HepG2 (cell line): ENCODE measurements around the gene LMOD3. TPM values are rescaled to one million over a fixed set of nuclear protein-coding genes. Genes with fewer than 3 reads are reported as not detected.

Source experiments
- ATAC-seq: fragments of 200-7000 bp; cut with Tn5 transposase; 3 replicates; pipeline ENCODE4 v1.9.1; 2020; ENCODE audit warnings: mild to moderate bottlenecking, moderate library complexity
- BruUV-seq: library from RNA; stranded (reverse); fragments of 400-500 nt; replicated peaks from 2 replicates; lab custom pipeline; 2021; lab: Mats Ljungman, UMichigan
- CTCF ChIA-PET: fragments of 300-600 bp; formaldehyde crosslinking; extraction: SDS; loops from one replicate; lab custom pipeline; 2021; ENCODE audit warnings: low total read pairs, inconsistent platforms, low intra/inter-chr PET ratio; lab: Yijun Ruan, JAX
- POLR2A ChIA-PET: fragments of 350-600 bp; sonication (Branson Sonifier 250); formaldehyde crosslinking; loops from one replicate; lab custom pipeline; 2020; ENCODE audit warnings: antibody characterized with exemption, inconsistent platforms; lab: Yijun Ruan, JAX
- DNase-seq: peaks from one replicate; pipeline ENCODE4 v3.0.0-alpha.2; 2015; ENCODE audit warnings: low spot score
- FAIRE-seq: peaks from 3 replicates; lab custom pipeline; 2011; peaks lifted over from hg19 to GRCh38; lab: Jason Lieb, UNC
- H2AFZ ChIP-seq: one replicate; pipeline ENCODE4 v1.6.1; 2011; ENCODE audit warnings: low read length, inconsistent platforms
- H3K27ac ChIP-seq: fragments of 300-600 bp; 3 replicates; pipeline ENCODE4 v1.8.0; 2011; ENCODE audit warnings: mixed run types, mild to moderate bottlenecking, mixed read lengths, low read length, inconsistent platforms; ENCODE audit not compliant: insufficient read depth; ENCODE audit errors: extremely low read length
- H3K27me3 ChIP-seq, 2 experiments: fragments of 200-600 bp in 1 of 2; 2 replicates in 1 of 2; 3 replicates in 1 of 2; pipeline versions ENCODE4 v1.6.0 to v1.8.0; 2011; ENCODE audit warnings: low read length in 2 of 2, mild to moderate bottlenecking in 2 of 2, moderate library complexity in 2 of 2, inconsistent platforms in 1 of 2; ENCODE audit not compliant: insufficient read depth in 2 of 2, control insufficient read depth in 1 of 2
- H3K36me3 ChIP-seq, 2 experiments: fragments of 200-600 bp in 1 of 2; replicated peaks in 1 of 2; 2 replicates in 1 of 2; 3 replicates in 1 of 2; pipeline versions ENCODE4 v1.5.1 to v1.8.0; 2011; ENCODE audit warnings: low read length in 2 of 2, inconsistent platforms in 1 of 2; ENCODE audit not compliant: insufficient read depth in 2 of 2, control insufficient read depth in 1 of 2
- H3K4me1 ChIP-seq: 2 replicates; pipeline ENCODE4 v1.5.1; 2012; ENCODE audit warnings: low read length, inconsistent platforms; ENCODE audit not compliant: insufficient read depth
- H3K4me2 ChIP-seq: 2 replicates; pipeline ENCODE4 v1.6.0; 2011; ENCODE audit warnings: low read depth, low read length, inconsistent platforms
- H3K4me3 ChIP-seq, 3 experiments: fragments of 200-600 bp in 1 of 3; sonication (generic), shearing (Covaris generic) in 1 of 3; replicated peaks in 1 of 3; 2 replicates each; pipeline ENCODE4 v1.5.1; 2011 to 2016; ENCODE audit warnings: low read length in 3 of 3, inconsistent platforms in 2 of 3, low read depth in 2 of 3, mild to moderate bottlenecking in 2 of 3, control low read depth in 1 of 3, mixed read lengths in 1 of 3; ENCODE audit not compliant: insufficient read depth in 1 of 3
- H3K79me2 ChIP-seq: one replicate; pipeline ENCODE4 v1.6.1; 2011; ENCODE audit warnings: low read length, inconsistent platforms; ENCODE audit not compliant: insufficient read depth
- H3K9ac ChIP-seq: 2 replicates; pipeline ENCODE4 v1.6.0; 2011; ENCODE audit warnings: mild to moderate bottlenecking, low read depth, low read length, inconsistent platforms; ENCODE audit not compliant: insufficient read depth
- H3K9me3 ChIP-seq: 2 replicates; pipeline ENCODE4 v1.5.1; 2012; ENCODE audit warnings: mild to moderate bottlenecking, low read length
- H4K20me1 ChIP-seq: 2 replicates; pipeline ENCODE4 v1.6.0; 2011; ENCODE audit warnings: inconsistent platforms, mild to moderate bottlenecking, low read length, moderate library complexity; ENCODE audit not compliant: insufficient read depth
- FOXA1 ChIP-seq, 2 experiments: fragments of 450-650 bp in 1 of 2; sonication (generic) in 1 of 2; formaldehyde crosslinking in 1 of 2; IDR thresholded peaks; 2 replicates each; pipeline versions ENCODE4 v1.4.0 to v1.6.1; 2016 to 2020; ENCODE audit warnings: missing genetic modification reagents in 1 of 2
- FOXK1 ChIP-seq: sonication (generic); formaldehyde crosslinking; IDR thresholded peaks from 2 replicates; pipeline ENCODE4 v1.4.0; 2020; ENCODE audit warnings: low read depth, missing genetic modification reagents, borderline replicate concordance
- HMGA1 ChIP-seq: sonication (generic); formaldehyde crosslinking; conservative IDR thresholded peaks from 2 replicates; pipeline ENCODE4 v1.4.0; 2020; ENCODE audit warnings: missing genetic modification reagents
- KLF9 ChIP-seq: IDR thresholded peaks from 2 replicates; pipeline ENCODE4 v1.6.1; 2016; ENCODE audit warnings: low read depth
- MATR3 ChIP-seq: sonication (generic); formaldehyde crosslinking; IDR thresholded peaks from 2 replicates; pipeline ENCODE4 v1.4.0; 2020; ENCODE audit warnings: missing genetic modification reagents
- NRL ChIP-seq: sonication (generic); formaldehyde crosslinking; IDR thresholded peaks from 2 replicates; pipeline ENCODE4 v1.5.0; 2020; ENCODE audit warnings: missing genetic modification reagents, mild to moderate bottlenecking, moderate library complexity, borderline replicate concordance
- ZBTB42 ChIP-seq: sonication (generic); formaldehyde crosslinking; IDR thresholded peaks from 2 replicates; pipeline ENCODE4 v1.5.0; 2020; ENCODE audit warnings: mild to moderate bottlenecking, missing genetic modification reagents
- ZBTB7A ChIP-seq: sonication (generic); formaldehyde crosslinking; IDR thresholded peaks from 2 replicates; pipeline ENCODE4 v1.8.0; 2022; ENCODE audit warnings: mild to moderate bottlenecking, missing genetic modification reagents
- ZNF605 ChIP-seq: sonication (generic); formaldehyde crosslinking; IDR thresholded peaks from 2 replicates; pipeline ENCODE4 v1.8.0; 2022; ENCODE audit warnings: mild to moderate bottlenecking, missing genetic modification reagents
- ZNF841 ChIP-seq: sonication (generic); formaldehyde crosslinking; IDR thresholded peaks from 2 replicates; pipeline ENCODE4 v1.8.1; 2023; ENCODE audit warnings: missing genetic modification reagents, borderline replicate concordance
- in situ Hi-C: cut with HindIII; loops from 2 replicates; pipeline ENCODE4 v1.10.0; 2017; ENCODE audit warnings: low pct_unique_long_range_greater_than_20kb; ENCODE audit not compliant: extremely low pct_ligation_motif_present
- intact Hi-C: fragments of 100-400 bp; cut with micrococcal nuclease; formaldehyde crosslinking; loops from one replicate; pipeline ENCODE4 v1.10.0; 2022; ENCODE audit not compliant: unreplicated experiment
- polyA plus RNA-seq, 8 experiments: library from polyadenylated mRNA; depleted of rRNA in 3 of 8; stranded (reverse) in 7 of 8; unstranded in 1 of 8; fragments of >200 nt; fragmentation: Illumina TruSeq in 4 of 8; extraction: Trizol in 4 of 8; gene quantifications; 2 replicates each; pipeline versions ENCODE4 v1.2.1 to v1.2.3, GENCODE V29; 2011 to 2016; ENCODE audit warnings: low read depth in 4 of 8, missing spikeins in 1 of 8, mixed read lengths in 1 of 8; ENCODE audit not compliant: insufficient read depth in 1 of 8
- total RNA-seq, 5 experiments: library from RNA; depleted of rRNA; stranded (reverse); fragments of >200 nt; fragmentation: Illumina TruSeq; extraction: Trizol; gene quantifications; 2 replicates each; pipeline ENCODE4 v1.2.3, GENCODE V29; 2016; ENCODE audit warnings: low read depth in 1 of 5
- TF ChIP-seq, protein P1 (sequence below): sonication (generic); formaldehyde crosslinking; IDR thresholded peaks from 2 replicates; pipeline ENCODE4 v1.8.1; 2023; ENCODE audit warnings: missing genetic modification reagents, mild to moderate bottlenecking, borderline replicate concordance
- TF ChIP-seq, protein P2 (sequence below): sonication (generic); formaldehyde crosslinking; IDR thresholded peaks from 2 replicates; pipeline ENCODE4 v1.8.1; 2023; ENCODE audit warnings: missing genetic modification reagents, inconsistent platforms, borderline replicate concordance
- TF ChIP-seq, protein P3 (sequence below): sonication (generic); formaldehyde crosslinking; IDR thresholded peaks from 2 replicates; pipeline ENCODE4 v1.5.0; 2020; ENCODE audit warnings: missing genetic modification reagents

The LMOD3 gene
- total and polyA plus RNA-seq, 2 of the 13 experiments (the other 11 are each of a cell fraction or from before 2014, with no cell fraction given), result not detected

DNA sequence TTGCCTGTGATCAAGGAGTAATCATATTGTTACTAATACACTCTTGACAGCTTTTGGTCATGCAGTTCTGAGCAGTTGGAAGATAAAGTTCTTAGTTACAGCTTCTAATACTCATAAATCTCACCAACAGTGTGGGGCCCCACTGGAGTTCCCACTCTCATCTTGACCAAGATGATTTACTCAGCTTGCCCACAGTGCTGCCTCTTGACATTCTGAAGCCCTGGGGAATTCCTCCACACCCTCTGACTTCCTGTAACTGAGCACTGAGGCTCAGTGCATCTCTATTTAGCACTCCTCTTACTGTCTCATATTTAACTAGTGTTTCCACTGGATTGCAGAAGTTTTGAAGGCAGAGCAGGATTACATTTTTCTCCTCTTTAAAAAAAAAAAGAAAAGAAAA is 39.6 kb downstream of the LMOD3 start:
- H3K9me3 ChIP-seq, result no peaks in the 10 kb centered on the region
- H3K4me3 ChIP-seq, result no peak overlapping the region
- no TSS peak for BruUV-seq
- FAIRE-seq, result no peak
- CTCF ChIA-PET, result no interaction called here
- POLR2A ChIA-PET, result no interaction called here
- peaks cover 28% of the 10 kb centered on the region for H3K79me2 ChIP-seq
- H3K27me3 ChIP-seq, result no peaks in the 10 kb centered on the region; a peak in 1 of 5 replicates
- H3K36me3 ChIP-seq, result no peaks in the 10 kb centered on the region
- no peak overlapping the region for H3K27ac ChIP-seq
- DNase-seq, result no peak
- no peak for ATAC-seq
- TF ChIP-seq, protein P1, sequence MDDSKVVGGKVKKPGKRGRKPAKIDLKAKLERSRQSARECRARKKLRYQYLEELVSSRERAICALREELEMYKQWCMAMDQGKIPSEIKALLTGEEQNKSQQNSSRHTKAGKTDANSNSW (CRISPR knock-in tag), result no peak
- TF ChIP-seq ZBTB42 (CRISPR knock-in tag) (no peak), HMGA1 (no peak), NRL (CRISPR knock-in tag) (no peak), ZBTB7A (CRISPR knock-in tag) (no peak), FOXK1 (CRISPR knock-in tag) (no peak), ZNF605 (CRISPR knock-in tag) (no peak), KLF9 (CRISPR knock-in tag) (no peak), ZNF841 (CRISPR knock-in tag) (no peak), FOXA1 (IDR thresholded peaks at IDR 0.05) (no peak), FOXA1 (CRISPR knock-in tag; IDR thresholded peaks at IDR 0.05) (no peak), MATR3 (CRISPR knock-in tag) (no peak)
- TF ChIP-seq, protein P2, sequence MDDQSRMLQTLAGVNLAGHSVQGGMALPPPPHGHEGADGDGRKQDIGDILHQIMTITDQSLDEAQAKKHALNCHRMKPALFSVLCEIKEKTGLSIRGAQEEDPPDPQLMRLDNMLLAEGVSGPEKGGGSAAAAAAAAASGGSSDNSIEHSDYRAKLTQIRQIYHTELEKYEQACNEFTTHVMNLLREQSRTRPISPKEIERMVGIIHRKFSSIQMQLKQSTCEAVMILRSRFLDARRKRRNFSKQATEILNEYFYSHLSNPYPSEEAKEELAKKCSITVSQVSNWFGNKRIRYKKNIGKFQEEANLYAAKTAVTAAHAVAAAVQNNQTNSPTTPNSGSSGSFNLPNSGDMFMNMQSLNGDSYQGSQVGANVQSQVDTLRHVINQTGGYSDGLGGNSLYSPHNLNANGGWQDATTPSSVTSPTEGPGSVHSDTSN (CRISPR knock-in tag), result no peak
- TF ChIP-seq, protein P3, sequence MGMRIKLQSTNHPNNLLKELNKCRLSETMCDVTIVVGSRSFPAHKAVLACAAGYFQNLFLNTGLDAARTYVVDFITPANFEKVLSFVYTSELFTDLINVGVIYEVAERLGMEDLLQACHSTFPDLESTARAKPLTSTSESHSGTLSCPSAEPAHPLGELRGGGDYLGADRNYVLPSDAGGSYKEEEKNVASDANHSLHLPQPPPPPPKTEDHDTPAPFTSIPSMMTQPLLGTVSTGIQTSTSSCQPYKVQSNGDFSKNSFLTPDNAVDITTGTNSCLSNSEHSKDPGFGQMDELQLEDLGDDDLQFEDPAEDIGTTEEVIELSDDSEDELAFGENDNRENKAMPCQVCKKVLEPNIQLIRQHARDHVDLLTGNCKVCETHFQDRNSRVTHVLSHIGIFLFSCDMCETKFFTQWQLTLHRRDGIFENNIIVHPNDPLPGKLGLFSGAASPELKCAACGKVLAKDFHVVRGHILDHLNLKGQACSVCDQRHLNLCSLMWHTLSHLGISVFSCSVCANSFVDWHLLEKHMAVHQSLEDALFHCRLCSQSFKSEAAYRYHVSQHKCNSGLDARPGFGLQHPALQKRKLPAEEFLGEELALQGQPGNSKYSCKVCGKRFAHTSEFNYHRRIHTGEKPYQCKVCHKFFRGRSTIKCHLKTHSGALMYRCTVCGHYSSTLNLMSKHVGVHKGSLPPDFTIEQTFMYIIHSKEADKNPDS (CRISPR knock-in tag), result no peak
- no peak overlapping the region for H3K4me2 ChIP-seq
- H3K4me1 ChIP-seq, result peaks cover 70% of the 10 kb centered on the region
- no peak overlapping the region for H2AFZ ChIP-seq
- no peaks in the 10 kb centered on the region for H4K20me1 ChIP-seq
- H3K9ac ChIP-seq, result no peak overlapping the region
- in situ Hi-C loops (no loop called here), intact Hi-C loops (no loop called here)
